Uterus (tissue), 2 donors: ENCODE results near the gene INPP5J.

Experiments used
- CTCF ChIP-seq, 4 experiments: fragments of 200-600 bp in 2 of 4; fragments of 450-650 bp in 2 of 4; sonication (generic) in 2 of 4; IDR thresholded peaks; one replicate each; pipeline ENCODE4 v1.5.1; 2016 to 2019; ENCODE audit warnings: antibody characterized with exemption in 4 of 4, mild to moderate bottlenecking in 2 of 4, moderate library complexity in 1 of 4
- POLR2A ChIP-seq, 2 donors: fragments of 450-650 bp; IDR thresholded peaks; one replicate each; pipeline ENCODE4 v1.6.1; 2016; ENCODE audit warnings: antibody characterized with exemption in 2 of 2, mild to moderate bottlenecking in 1 of 2, moderate library complexity in 1 of 2

DNA sequence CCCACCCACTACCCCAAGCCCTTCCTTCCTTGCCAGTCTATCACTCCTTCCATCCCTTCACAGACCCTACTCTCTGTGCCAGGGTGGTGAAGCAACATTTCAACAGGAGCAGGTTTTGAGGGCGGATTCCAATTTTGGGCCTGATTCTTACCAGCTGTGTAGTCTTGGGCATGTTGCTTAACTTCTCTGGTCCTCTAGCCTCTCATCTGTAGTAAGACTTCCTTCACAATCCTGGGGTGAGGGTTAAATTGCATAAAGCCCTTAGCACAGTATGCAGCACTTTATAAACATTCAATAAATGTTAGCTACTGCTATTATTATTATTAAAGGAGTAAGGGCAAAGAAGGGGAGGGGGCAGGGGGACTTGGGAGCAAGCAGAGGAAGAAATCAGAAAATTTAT, 32.2 kb downstream of the INPP5J start:
- TF ChIP-seq CTCF (IDR thresholded peaks at IDR 0.05) = no peak
- no peak for TF ChIP-seq POLR2A (IDR thresholded peaks at IDR 0.05)
